GM18867 (cell line): Measurements from ENCODE around the gene C3AR1.
"Not testable (repeated sequence)": the region's sequence is repeated elsewhere in the genome, so short reads cannot be mapped to it uniquely, and the experiment has no call there.

Source experiments
- ATAC-seq: cut with Tn5 transposase; IDR thresholded peaks from one replicate; pipeline ENCODE4 v1.9.1; 2021; ENCODE audit warnings: mild to moderate bottlenecking, moderate library complexity; ENCODE audit not compliant: unreplicated experiment

C3AR1 gene

DNA sequence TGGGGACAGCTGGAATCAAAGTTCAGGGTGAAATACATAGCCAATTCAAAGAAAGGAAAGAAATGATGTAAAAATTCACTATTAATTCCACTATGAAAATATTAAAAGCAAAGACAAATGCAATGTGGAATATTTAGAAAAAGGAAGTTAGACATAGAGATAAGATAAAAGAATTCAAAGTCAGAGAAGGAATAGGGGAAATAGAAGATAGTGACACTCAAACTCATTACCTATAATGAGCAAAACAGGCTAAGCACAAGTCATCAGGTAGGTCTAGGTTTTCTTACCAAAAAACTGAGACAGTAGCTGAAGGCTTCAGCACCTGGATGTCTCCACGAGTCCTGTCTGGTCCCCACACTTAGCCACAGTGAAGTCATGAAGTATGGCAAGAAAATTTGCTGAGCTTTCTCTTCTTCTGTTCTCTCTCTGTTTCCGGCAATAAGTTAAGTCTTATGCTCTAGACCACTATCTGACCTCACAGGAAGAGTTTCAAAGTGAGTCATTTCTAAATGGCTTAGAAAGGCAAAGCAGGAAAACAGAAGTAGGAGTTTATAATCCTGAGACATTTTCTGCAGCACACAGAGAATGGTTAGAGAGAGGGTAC, at the start of gene C3AR1:
Gene C3AR1, minus strand, starts transcription at position 369 of the 604 bp plus-strand sequence. CDS start 6,174 bp downstream, outside the sequence.
- ATAC-seq, result peak; percentile 76

DNA sequence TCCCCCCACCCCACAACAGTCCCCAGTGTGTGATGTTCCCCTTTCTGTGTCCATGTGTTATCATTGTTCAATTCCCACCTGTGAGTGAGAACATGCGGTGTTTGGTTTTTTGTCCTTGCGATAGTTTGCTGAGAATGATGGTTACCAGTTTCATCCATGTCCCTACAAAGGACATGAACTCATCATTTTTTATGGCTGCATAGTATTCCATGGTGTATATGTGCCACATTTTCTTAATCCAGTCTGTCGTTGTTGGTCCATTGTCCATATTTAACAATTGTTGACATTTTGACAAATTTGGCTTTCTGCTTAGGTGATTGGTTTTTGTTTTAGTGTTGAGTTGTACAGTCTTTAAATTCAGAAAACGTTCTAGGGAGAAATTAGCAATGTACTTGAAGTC, 47.0 kb upstream of the C3AR1 start:
- ATAC-seq, result not testable (repeated sequence)

DNA sequence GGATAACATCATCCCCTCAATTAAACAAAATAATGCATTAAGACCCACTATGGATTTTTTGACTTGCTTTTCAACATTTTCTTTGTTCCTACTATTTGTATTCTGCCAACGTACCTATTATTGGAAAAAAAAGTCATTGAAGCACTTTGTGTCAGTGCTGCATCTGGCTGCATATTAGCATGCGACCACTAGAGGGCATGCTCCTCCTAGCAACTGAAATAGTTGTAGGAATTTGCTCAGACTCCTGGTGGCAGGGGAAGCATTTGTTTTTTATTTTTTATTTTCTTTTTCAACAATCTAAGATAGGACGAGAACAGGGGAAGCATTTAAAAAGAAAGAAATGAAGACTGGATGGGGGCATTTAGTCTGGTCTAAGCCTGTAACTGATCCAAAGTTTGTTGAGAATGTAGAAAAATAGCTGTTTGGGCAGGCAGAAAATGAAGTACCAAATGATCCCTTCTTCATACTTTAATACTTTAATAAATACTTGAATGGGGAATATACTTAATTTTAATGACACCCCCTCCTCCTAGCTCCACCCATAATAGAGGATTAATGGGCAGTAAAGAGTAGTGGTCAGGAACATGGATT, 42.7 kb upstream of the C3AR1 start:
- peak; percentile 49 for ATAC-seq

DNA sequence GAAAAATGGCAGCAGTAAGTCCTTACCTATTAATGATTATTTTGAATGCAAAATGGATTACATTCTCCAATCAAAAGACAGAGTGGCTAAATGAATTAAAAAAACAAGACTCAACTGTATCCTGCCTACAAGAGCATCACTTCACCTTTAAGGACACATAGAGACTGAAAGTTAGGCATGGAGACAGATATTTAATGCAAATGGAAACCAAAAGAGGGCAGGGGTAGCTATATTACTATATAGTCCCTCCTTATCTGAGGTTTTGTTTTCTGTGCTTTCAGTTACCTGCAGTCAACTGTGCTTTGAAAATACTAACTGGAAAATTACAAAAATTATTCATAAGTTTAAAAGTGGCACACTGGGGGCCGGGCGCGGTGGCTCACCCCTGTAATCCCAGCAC, 33.1 kb upstream of the C3AR1 start:
- ATAC-seq, result no peak

DNA sequence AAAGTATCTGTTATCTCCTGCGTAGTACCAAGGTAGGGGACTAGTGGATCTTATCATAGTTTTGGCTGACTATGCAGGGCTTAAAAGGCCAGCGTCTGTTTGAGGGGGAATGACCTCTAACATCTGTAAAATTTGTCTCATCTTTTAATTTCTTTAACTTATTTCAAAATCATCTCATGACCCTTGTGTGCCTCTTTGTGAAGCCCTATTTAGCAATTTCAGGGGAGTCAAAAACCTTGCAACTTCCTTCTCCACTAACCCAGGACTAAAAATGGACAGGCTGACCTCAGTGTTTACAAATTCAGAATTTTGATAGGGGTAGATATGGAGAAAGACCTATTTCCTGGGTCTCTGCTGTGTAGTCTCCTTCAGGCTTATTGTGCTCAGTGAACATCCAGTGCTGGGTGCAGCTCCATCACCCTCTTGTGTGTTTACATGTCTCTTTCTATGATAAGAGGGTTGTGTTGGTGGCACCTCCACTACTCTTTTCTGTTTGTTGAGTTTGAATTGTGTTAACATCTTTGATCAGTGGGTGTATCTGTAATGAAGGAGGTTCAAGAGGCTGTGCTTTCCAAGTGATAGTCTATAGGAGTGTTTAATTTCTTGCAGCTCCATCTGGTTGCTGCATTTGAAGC, 30.2 kb upstream of the C3AR1 start:
- ATAC-seq, result no peak

DNA sequence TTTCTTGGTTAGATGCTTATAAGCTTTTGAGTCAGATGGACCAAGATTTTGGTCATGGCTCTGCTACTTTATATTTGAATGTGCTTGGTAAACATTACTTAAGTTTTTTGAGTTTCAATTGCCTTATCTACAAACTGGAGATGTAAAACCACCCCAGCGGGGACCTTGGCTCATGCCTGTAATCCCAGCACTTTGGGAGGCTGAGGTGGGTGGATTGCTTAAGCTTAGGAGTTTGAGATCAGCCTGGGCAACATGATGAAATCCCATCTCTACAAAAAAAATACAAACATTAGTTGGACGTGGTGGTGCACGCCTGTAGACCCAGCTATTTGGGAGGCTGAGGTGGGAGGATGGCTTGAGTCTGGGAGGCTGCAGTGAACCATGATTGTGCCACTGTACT, 27.1 kb upstream of the C3AR1 start:
- ATAC-seq, result no peak

DNA sequence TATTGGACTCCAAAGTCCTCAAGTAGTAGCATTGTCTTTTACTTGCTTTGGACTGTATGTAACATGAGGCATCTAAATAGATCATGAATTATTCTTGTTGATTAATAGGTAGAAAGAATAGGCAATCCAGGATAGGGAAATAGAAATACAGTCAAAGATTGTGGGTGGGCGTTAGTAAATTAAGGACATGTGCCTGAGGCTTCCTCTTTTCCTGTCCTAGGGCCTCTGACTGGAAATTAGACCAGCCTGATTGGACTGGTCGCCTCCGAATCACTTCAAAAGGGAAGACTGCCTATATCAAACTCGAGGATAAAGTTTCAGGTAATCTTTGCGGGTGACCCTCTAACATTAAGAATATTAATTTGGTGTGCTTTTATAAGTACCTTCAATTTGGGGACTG, 23.6 kb upstream of the C3AR1 start:
- ATAC-seq, result no peak

DNA sequence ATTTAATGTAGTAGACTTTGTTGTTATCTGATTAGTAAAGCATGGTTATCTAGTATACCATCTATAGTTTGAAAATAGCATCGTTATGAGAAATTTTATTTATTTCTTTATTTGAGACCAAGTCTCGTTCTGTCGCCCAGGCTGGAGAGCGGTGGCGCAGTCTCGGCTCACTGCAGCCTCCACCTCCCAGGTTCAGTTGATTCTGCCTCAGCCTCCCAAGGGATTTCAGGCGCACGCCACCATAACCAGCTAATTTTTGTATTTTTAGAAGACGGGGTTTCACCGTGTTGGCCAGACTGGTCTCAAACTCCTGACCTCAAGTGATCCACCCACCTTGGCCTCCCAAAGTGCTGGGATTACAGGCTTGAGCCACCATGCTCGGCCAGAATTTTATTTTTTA, 23.1 kb upstream of the C3AR1 start:
- not testable (repeated sequence) for ATAC-seq

DNA sequence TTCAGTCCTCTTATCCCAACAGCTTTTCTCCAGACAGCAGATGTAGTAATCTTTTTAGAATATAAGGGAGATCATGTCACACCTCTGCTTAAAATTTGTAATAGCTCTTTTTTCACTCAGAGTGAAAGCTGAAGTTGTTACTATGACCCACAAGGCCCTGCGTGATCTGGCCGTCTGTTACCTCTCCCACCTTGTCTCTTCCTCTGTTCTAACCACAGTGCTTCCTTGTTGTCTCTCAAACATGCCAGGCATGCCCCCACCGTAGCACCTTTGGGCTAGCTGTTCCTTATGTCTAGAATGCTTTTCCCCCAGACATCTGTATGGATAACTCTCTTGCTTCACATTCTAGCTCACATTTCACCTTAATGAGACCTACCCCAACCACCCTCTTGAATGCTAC, 22.4 kb upstream of the C3AR1 start:
- ATAC-seq, result peak; percentile 78

DNA sequence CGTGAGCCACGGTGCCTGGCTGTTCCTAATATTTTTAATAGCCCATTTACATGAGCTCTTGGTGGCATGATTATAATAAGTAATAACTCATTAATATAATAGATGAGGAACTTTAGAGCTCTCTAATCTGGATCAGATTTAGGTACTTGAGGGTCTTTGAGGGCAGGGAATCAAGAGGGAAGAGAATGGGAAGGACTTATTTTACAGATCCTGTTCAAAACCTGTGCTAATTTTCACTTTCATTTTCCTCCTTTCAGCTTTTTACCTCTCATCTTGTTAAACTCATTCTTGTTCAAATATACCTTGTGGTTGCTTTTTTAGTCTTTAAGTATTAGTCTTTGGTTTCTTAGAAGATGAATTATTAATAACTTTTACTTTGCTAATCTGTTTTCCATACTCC, 21.5 kb upstream of the C3AR1 start:
- no peak for ATAC-seq

DNA sequence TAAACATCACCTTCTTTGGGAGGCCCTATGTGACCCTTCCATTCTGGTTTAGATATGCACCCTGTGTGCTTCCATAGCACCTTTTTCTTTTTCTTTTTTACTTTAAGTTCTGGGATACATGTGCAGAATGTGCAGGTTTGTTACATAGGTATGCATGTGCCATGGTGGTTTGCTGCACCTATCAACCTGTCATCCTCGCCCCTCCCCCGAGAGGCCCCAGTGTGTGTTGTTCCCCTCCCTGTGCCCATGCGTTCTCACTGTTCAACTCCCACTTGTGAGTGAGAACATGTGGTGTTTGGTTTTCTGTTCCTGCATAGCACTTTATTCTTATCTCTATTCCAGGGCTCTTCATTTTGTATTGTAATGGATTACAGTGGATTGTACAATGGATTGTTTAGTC, 18.2 kb upstream of the C3AR1 start:
- not testable (repeated sequence) for ATAC-seq

DNA sequence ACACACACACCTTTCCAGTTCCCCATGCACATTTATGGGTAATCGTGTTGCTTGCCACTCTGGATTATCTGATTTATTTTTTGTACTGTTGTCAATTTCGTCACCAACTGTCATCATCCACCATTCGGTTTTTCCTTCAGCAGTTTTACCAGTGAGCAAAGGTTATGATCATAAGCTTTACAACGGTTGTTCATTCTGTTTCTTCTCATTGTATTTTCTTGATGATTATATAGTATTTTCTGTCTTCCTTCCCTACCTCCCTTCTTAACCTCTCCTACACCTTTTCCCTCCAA, 16.6 kb upstream of the C3AR1 start:
- ATAC-seq, result no peak

DNA sequence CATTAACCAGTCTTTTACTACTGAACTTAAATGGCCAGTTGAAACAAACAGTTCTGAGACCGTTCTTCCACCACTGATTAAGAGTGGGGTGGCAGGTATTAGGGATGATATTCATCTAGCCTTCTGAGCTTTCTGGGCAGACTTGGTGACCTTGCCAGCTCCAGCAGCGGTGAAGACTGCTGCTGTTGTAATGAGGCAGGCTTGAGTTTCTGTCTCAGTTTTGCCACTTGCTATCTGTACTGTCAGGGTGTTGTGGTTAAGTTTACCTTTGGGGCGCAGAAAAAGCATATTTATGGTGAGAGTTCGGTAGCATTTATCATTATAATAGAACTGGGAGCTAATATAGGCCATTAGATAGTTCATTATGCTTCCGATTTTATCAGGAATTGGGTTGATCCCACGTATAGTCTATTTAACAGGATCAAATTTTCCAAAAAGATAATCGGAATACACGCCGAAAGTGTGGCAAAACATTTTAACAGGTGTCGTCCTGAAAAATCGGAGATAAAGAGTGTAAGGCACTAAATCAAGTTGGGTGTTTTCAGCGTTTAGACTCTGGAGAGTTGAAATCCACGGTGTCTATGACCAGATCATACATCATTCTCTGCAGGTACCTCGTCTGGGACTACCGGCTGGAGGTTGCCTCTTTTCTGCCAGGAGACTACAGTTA, 15.2 kb upstream of the C3AR1 start:
- no peak for ATAC-seq

DNA sequence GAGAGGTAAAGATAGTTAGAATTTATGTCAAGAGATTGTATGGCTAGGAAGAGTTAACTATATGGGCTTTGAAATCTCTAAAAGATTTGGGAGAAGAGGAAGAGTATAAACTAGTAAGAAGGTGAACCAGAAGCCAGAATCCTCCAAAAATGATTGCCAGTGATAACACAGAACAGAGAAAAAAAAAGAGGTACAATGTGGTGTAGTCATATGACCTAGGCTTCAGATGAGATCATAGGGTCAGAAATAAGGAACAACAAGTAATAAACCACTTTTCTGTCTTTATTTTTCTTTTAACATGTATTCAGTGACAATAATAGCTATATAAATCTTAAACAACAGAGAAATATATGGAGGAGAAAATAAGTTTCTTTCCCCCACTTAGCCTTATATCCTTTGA, 14.0 kb upstream of the C3AR1 start:
- no peak for ATAC-seq

DNA sequence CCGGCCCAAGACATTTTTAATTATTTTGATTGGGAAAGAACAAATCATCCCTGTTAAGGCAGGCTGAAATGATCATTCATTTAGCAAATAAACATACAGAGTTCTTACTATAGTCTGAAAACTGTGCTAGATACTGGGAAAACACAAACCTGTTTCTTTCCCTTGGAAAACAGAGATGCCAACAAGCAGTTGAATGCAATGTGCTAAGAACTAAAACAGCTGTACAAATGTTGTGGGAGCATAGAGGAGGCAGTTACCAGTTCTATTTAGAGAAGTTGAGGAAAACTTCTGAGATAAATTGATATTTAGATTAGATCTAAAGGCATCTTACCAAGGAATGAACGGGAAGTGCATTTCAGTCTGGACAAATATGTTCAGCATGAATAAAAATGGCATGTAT, 12.8 kb upstream of the C3AR1 start:
- ATAC-seq, result no peak

DNA sequence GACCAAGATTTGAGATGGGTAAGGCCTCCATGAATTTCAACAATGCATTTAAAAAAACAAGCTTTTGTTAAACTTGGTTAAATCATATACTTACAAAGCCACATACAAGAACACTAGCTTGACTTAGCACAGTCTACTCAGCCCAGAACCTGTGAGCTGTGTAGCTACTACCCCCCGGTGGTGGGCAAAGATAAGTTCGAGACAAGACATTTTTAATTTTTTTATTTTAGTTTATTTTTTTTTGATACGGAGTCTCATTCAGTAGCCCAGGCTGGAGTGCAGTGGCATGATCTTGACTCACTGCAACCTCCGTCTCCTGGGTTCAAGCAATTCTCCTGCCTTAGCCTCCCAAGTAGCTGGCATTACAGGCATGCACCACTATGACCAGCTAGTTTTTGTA, 12.2 kb upstream of the C3AR1 start:
- ATAC-seq, result no peak

DNA sequence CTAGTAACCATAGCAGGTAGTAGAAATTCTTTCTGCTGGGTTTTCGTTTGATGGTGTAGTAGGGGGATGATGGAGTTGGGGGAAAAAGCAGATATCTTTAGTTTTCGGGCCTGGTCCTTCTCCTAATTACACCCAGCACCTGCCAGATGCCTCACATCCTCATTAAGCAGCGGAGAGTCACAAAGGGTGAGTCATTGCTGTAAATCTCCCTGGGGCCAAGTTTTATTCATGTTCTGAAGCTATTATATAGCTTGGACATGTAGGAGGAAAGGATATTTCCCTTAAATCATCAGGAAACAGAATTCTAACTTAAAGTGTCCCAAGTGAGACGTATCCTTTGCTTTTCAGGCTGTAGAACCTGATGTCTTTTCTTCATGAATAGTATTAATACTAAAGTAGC, 11.0 kb upstream of the C3AR1 start:
- no peak for ATAC-seq

DNA sequence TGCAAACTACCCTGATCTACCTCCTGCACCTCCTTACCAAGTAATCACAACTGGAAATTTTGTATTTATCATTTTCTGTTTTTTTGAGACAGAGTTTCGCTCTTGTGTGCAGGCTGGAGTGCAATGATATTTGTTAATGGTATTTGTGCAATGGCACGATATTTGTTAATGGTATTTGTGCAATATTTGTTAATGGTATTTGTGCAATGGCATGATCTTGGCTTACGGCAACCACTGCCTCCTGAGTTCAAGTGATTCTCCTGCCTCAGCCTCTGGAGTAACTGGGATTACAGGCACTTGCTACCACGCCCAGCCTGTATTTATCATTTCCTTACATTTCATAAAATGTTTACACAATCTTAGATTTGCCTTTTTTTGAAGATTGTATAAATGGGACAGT, 10.2 kb upstream of the C3AR1 start:
- ATAC-seq, result no peak

DNA sequence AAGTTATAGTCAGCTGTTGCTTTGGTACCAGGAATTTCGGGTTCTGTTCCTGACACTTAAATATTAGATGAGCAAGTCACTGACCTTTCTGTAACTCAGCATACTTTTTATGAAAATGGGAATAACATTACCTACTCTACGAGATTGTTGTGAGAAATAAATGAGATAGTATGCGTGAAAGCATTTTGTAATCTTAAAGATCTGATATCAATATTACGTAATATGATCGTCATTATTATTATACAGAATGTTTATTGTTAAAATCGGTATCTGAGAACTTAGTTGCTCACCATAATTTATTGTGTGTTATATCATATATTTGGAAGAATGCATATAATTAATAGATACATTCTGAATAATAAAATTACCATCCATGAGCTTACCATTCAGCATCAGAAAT, 9.8 kb upstream of the C3AR1 start:
- no peak for ATAC-seq

DNA sequence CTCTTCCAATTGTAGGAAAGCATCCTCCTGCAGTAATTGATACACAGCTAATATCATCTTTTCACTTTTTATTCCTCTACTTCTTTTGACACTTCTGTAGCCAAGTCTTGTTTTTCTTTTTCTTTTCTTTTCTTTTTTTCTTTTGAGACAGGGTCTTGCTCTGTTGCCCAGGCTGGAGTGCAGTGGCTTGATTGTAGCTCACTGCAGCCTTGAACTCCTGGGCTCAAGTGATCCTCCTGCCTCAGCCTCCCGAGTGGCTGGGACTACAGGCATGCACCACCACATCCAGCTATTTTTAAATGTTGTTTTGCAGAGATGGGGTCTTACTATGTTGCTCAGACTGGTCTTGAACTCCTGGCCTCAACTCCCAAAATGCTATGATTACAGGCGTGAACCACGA, 5.7 kb upstream of the C3AR1 start:
- not testable (repeated sequence) for ATAC-seq

DNA sequence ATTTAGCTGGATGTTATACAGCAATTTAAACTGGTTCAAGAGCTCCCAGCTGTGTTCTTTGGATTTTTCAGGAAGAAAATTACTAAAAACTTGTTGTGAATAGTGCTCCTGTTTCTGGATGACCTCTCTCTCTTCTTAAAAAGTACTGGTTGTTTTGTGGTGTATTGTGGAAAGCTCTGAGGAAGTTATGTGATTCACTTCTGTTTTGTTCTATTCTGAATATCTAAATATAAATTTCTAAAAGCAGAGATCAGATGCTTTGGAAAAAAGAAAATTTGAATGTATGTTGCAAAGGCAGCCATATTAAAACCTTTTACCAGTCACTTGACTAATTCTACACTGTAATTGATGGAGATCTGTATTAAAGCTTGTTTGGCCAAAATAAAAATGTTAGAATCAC, 3.4 kb upstream of the C3AR1 start:
- ATAC-seq, result no peak

DNA sequence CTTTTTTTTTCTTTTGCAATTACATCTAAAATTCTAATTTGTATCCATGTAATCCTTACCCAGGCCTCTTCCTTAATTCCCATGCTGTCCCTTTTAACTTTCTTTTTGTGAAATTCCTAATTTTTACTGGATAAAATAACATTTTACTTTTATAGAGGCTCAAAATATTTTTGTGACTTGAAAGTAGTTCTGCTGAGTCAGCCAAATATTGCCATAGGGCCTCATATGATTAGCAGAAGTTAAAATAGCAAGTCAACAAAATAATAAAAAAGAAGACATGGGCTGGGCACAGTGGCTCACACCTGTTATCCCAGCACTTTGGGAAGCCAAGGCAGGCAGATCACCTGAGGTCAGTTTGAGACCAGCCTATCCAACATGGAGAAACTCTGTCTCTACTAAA, 2.0 kb downstream of the C3AR1 start:
- no peak for ATAC-seq
